ENCODE measurements around the gene AGAP2.

- TF ChIP-seq EZH2 (IDR thresholded peaks at IDR 0.05; ENCODE audit: borderline replicate concordance, insufficient read depth, low read depth, low read length, poor library complexity, severe bottlenecking) = no peak
- TF ChIP-seq CTCF (IDR thresholded peaks at IDR 0.05) = no peak
Measured at GRCh38 chr12:57743769-57744168, 5.2 kb upstream of the AGAP2 start.
